ENCODE measurements around the gene OPCML.

The OPCML gene

GRCh38 chr11:132604431-132604830 lies 927.9 kb downstream of the OPCML start:
- DNase-seq (ENCODE audit: low read depth), result no peak

GRCh38 chr11:132601875-132602274 lies 930.4 kb downstream of the OPCML start:
- DNase-seq (ENCODE audit: low read depth), result no peak

- DNase-seq (ENCODE audit: low read depth), result no peak
These were observed 936.6 kb downstream of the OPCML start for GRCh38 chr11:132595711-132596134.

- no peak for DNase-seq (ENCODE audit: low read depth)
These were observed 937.1 kb downstream of the OPCML start for GRCh38 chr11:132595246-132595645.

- no peak for DNase-seq (ENCODE audit: low read depth)
These were observed 941.3 kb downstream of the OPCML start for GRCh38 chr11:132590986-132591385.

- no peak for DNase-seq (ENCODE audit: low read depth)
These were observed 941.7 kb downstream of the OPCML start for GRCh38 chr11:132590554-132590953.

GRCh38 chr11:132589791-132590190 lies 942.5 kb downstream of the OPCML start:
- no peak for DNase-seq (ENCODE audit: low read depth)

- no peak for DNase-seq (ENCODE audit: low read depth)
These were observed 943.9 kb downstream of the OPCML start for GRCh38 chr11:132588366-132588765.

GRCh38 chr11:132587716-132588115 lies 944.6 kb downstream of the OPCML start:
- no peak for DNase-seq (ENCODE audit: low read depth)

GRCh38 chr11:132586801-132587200 lies 945.5 kb downstream of the OPCML start:
- no peak for DNase-seq (ENCODE audit: low read depth)

GRCh38 chr11:132579634-132580327 lies 952.5 kb downstream of the OPCML start:
- DNase-seq (ENCODE audit: low read depth), result no peak

- no peak for DNase-seq (ENCODE audit: low read depth)
These were observed 953.2 kb downstream of the OPCML start for GRCh38 chr11:132579136-132579535.

- DNase-seq (ENCODE audit: low read depth), result no peak
These were observed 953.7 kb downstream of the OPCML start for GRCh38 chr11:132578580-132578979.

GRCh38 chr11:132576706-132577105 lies 955.6 kb downstream of the OPCML start:
- no peak for DNase-seq (ENCODE audit: low read depth)

GRCh38 chr11:132564091-132564885 lies 968.0 kb downstream of the OPCML start:
- DNase-seq (ENCODE audit: low read depth), result no peak

- no peak for DNase-seq (ENCODE audit: low read depth)
These were observed 969.3 kb downstream of the OPCML start for GRCh38 chr11:132563050-132563449.

- no peak for DNase-seq (ENCODE audit: low read depth)
These were observed 970.4 kb downstream of the OPCML start for GRCh38 chr11:132561937-132562336.

- no peak for DNase-seq (ENCODE audit: low read depth)
These were observed 972.8 kb downstream of the OPCML start for GRCh38 chr11:132559331-132560036.

- no peak for DNase-seq (ENCODE audit: low read depth)
These were observed 976.0 kb downstream of the OPCML start for GRCh38 chr11:132556316-132556715.

GRCh38 chr11:132555617-132556016 lies 976.7 kb downstream of the OPCML start:
- DNase-seq (ENCODE audit: low read depth), result no peak

GRCh38 chr11:132551016-132551415 lies 981.3 kb downstream of the OPCML start:
- DNase-seq (ENCODE audit: low read depth), result no peak

- no peak for DNase-seq (ENCODE audit: low read depth)
These were observed 982.7 kb downstream of the OPCML start for GRCh38 chr11:132549561-132549960.

- no peak for DNase-seq (ENCODE audit: low read depth)
These were observed 983.3 kb downstream of the OPCML start for GRCh38 chr11:132549001-132549400.
